8988T (cell line): ENCODE data around the gene AGAP3.

Experiments
- DNase-seq: peaks from one replicate; pipeline ENCODE4 v3.0.0; 2011

Gene AGAP3

GRCh38 chr7:151110236-151110940 is 24.1 kb downstream of the AGAP3 start:
- no peak for DNase-seq

DNA sequence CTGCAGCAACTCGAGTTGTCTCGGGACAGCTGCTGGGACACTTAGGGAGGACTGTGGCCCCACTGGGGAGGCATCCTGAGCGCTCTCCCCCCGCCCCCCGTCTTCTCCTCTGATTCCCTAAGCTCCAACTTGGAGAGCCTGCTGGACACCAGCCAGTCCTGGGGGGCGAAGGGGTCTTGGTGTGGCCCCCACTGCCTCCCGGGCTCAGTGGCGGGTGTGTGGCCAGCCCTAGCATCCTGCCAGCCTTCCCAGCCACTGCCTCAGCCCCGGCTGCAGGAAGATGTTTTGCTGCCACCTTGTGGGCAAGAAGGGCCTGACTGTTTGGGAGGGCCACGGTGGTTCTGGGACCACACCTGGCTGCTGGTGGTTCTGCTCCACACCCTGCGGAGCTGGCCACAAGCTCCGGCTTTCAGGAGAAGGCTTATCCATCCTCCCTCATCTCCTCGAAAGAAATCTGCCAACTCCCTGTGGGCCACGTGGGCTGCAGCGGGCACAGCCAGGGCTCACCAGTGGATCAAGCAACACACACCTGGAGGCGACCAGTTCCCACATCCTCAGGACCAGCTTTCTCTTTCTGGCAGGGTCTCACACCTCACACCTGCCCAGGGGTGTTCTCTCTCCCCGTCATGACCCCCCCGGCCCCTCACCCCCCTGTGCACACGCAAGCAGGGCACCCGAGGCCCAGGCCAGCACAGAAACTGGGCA is 24.8 kb downstream of the AGAP3 start:
- peak; percentile 93 for DNase-seq

DNA sequence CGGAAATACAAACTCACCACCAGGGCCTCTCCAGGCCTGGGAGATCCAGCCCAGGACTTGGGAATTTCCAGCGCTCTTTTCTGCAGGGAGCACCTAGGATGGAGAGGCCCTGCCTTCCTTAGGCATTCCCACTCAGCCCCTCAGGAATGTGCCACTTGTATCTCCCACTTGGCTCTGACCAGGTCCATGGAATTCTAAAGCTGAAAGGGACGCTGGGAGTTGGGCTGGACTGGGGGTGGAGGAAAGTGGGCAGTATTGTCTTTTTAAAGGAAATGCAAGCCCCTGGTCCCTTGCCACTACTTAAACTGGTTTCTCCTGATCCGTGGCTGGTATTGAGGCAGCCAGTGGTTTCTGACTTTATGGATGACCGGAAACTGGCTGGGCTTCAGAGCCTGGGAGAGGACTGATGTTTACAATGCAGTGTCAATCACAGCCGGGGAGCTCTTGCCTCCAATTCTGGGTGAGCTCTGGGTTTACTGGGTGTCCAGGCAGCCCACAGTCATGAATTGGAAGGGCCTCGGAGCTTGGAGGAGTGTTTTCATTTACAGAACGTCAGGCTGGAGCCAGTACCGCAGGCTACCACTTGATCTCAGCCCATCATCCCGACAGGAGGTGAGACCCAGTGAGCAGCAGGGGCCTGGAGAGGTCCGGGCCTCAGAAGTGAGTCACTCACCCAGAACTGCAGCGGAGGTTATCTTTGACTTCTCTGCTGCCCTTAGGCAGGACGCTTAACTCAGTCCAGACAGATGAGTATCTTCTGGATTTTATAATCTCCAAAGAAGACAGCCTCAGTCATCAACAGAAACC is 27.3 kb downstream of the AGAP3 start:
- DNase-seq, result peak; percentile 93

DNA sequence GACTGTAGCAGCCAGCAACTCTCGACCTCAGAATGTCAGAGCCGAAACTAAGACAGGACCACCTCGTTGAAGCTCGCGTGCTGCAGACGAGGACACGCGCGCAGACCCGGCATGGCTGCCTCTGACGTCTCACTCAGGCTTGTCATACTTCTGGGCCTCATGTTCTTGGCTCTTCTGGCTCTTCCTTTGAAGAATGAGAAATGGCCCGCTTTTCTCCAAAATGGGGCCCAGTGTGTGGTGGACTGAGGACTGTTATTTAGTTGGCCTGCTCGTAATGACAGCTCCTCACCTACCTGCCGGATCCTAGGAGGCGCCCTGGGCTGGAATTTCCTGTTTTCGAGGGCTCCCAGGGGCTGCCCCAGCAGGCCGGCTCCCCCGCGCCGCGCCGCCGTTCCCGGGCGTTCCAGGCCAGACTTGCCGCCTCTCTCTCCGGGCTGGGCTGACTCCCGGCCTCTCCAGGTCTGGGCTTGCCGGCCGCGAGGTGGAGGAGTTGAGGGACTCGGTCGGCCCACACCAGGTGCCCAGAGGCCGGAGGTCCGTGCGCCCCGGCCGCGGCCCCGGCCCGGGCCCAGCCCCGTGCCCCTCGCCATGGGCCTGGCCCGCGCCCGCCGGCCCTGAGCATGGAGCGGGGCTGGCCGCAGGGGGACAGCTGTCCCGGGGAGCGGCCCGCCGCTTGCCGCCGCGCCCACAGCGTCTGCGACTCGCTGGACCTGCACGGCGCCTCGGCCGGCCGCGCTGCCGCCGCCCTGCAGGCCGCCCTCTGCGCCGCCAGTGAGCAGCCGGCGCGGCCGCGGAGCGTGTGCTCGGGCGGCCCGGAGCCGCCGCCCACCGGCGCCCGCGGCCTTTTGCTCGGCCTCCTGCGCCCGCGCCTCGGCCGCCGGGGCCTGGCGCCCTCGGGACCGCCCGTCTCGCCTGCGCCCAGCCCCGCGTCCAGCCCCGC is 28.1 kb downstream of the AGAP3 start:
- no peak for DNase-seq

DNA sequence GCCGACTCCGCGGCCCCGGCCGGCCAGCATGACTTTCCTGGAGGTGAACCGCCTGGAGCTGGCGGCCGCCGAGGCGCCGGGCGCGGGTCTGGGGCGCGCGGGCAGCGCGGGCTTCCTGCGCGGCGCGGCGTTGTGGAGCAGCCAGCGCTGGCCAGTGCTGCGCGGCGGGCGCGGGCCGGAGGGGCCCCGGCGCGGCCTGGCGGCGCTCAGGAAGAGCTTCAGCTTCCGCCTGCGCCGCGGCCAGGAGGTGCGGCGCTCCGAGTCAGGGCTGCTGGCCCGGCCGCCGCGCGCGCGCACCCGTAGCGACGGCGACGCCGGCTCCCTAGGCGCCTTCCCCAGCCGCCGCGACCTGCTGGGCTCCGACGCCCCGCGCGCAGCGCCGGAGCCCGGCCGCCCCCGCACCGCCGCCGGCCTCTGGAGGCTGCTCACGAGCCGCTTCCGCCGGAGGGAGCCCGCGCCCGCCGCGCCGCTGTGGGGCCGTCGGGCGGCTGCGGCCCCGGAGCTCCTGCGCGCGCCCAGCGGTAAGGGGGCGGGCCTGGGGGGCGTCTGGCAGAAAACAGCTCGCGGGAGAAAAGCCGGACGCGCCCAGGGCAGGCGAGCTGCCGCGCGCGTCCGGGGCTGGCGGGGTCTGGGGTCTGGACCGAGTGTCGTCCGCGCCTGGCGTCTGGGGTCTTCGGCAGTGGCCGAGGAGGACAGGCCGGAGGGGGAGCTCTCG is 29.0 kb downstream of the AGAP3 start:
- no peak for DNase-seq

DNA sequence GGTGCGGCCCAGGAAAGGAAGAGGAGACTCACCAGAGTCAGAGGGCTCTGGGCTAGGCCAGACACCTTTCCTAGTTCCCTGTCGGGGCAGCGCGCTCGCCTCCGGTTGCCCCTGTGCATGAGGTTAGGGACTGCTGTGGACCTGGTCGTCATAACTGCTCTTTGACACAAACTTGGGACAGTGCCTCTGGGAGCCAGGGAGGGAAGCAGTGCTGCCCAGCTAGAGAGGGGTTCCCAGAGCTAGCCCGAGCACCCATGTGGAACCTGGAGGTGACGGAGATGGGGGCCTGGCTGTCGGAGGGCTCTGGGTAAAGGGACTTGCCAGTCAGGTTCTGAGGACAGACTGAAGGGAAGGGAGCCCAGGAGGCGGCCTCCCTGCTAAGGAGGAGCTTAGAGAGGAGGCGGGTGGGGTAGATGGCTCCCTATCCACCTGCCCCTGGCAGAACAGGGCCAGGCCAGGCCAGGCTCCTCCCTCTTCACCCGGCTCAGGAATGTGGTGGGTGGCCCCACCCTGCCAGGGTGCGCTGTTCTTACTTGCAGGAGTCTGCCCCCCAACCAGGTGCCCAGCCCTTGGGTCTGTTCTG is 29.7 kb downstream of the AGAP3 start:
- peak; percentile 92 for DNase-seq

DNA sequence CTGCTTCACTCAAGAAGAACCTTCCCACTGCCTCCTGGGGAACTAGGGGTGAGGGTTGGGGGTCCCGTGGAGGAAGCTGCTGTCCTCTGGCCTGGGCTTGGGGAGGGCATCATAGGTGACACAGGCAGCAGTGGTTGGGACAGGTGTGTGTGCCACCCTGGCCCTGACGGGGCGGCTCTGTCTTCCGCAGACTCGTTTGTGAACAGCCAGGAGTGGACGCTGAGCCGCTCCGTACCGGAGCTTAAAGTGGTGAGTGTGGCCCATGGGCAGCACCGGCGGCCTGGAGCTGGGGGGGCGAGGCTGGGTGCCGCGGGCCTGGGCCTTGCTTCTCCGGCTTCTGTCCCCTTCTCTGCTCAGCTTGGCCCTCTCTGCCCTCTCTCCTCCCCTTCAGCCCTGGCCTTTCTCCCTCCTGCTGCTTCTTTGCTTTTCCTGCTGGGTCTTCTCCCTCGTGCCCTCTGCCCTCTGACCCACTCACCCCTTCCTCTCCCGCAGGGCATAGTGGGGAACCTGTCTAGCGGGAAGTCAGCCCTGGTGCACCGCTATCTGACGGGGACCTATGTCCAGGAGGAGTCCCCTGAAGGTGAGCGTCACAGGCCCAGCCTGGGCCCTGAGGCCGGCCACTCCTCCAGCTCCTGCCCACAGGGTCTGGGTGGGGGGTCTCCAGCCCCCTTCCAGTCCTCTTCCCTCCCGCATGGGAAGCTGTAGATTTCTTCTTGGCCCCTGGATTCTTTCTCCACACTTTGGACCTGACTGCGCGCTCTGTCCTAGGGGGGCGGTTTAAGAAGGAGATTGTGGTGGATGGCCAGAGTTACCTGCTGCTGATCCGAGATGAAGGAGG is 30.5 kb downstream of the AGAP3 start:
- no peak for DNase-seq

- DNase-seq, result no peak
Measured at GRCh38 chr7:151117565-151117964, 31.3 kb downstream of the AGAP3 start.

- DNase-seq, result no peak
Measured at GRCh38 chr7:151118108-151119054, 32.1 kb downstream of the AGAP3 start.

- DNase-seq, result no peak
Measured at GRCh38 chr7:151119055-151119415, 32.8 kb downstream of the AGAP3 start.

- DNase-seq, result no peak
Measured at GRCh38 chr7:151119902-151120301, 33.6 kb downstream of the AGAP3 start.

GRCh38 chr7:151120896-151121295 is 34.6 kb downstream of the AGAP3 start:
- no peak for DNase-seq

DNA sequence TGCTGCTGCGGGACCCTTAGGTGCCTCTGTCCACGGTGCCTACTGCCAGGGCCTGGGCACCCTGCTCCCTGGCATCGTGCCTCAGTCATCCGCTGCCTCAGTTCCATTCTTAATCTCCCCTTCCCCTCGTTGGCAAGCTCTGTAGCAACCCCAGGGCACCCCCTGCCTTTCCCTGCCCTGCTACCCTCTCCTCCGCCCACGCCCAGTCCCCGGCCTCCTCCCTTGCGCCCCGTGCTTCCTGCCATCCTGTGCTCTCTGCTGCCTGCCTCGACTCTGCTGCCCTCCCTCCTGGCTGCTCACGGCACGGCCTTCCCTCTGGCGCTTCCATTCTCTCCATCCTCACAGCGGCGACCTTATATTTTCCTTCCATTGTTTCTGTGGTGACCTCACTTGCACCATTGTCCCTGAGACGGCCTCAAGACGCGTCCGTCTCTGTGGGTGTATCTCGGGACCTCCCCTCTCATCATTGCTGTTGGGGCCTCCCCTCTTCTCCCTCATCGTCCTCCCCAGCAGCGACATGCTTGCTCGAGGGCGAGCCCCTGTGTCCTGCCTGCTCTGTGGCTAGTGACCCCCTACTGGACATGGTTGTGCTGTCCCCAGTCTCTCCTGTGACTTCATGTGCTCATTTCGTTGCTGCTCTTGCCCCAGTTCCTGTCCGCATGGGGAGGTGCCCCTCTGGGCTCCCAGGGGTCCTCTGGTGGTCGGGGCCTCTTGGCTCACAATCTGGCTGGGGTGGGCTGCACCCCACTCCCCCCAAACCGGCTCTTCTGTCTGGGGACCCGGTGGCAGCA is 35.3 kb downstream of the AGAP3 start:
- DNase-seq, result no peak

DNA sequence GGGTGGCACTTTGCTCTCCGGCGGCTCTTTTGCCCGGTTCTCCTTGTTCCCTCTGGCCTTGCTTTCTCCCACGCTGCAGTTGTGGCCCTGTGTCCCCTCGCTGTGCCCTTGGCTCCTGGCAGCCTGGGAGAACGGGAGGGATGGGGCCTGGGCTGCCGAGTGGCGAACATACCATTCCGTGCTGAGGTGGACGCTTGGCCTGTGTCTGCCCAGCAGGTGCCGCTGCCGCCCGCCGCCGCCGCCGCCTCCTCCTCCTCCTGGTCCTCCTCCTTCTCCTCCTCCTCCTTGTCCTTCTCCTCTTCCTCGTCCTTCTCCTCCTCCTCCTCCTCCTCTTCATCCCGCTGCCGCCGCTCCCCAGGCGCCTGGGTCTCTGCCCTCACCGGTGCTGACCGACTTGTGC is 36.0 kb downstream of the AGAP3 start:
- DNase-seq, result no peak

GRCh38 chr7:151122796-151123157 is 36.5 kb downstream of the AGAP3 start:
- no peak for DNase-seq

DNA sequence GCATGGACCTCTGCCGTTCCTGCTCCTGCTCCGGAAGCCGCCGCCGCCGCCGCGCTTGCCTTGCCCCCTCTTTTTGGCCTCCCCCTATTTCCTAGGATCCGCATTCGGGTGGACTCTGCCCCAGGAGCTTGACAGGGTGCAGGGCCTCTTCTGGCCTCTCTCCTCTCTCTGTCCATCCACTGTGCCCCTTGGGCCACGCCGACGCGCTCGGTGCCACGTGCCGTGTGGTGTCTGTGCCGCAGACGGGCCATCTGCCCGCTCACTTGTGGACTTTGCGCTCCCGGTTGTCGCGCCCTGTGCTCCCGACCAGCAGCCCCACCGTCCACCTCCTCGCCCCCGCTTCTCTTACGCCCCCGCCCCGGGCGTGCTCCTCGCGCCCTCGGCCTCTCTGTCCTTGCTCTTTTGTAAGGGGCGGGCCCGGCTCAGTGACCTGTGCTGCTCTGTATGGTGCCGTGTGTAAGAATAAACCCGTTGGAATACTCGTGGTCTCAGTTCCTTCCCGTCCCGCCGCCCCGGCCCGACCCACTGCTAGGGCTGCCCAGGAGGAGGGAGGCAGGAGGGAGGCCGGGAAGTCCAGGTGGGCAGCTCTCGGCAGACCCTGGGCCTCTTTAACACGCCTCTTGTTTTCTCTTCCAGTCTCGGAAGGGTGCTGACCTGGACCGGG is 37.0 kb downstream of the AGAP3 start:
- no peak for DNase-seq

DNA sequence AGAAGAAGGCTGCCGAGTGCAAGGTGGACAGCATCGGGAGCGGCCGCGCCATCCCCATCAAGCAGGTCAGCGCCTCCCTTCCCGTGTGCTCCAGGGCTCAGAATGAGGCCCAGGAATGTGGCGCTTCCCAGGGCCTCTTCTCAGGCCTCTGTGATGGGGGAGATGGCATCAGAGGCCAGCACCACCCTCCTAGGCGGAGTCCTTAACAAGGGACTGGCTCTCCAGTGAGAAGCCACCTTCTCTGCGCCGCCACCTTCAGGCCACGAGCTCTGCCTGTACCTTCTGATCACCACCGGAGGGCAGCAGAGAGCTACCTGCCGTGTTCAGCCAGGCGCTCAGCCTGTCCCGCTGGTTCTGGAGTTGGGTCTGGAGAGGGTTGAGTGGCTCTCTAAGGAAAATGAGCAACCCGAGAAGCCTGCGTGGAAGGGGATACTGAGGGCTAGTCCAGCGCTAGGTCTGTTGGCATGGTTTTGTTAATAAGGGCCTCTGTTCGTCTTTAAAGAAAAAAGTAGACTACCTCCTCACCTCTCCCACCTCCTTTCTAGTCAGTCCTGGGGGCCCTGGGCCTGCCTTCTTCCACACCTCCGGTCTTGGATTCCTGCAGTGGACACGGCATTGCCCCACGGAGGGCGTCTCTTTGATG is 37.7 kb downstream of the AGAP3 start:
- DNase-seq, result peak; percentile 100

DNA sequence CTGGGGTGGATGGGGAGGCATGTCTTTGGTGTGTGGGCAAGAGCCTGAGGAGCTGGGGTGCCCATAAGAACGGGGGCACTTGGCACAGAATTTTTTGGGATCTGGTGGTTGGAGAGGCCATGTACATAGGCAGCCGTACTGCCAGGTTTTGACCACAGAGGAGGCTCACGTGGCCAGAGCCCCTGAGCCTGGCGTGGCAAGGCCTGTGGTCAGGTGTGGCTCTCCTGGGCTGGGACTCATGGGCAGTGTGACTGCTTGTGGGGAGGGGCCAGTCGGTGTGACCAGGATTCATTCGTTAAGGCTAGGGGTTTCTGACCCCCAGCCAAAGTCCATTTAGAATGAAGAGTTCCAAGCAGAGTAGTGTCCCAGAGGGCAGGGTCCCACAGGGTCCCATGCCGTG is 38.2 kb downstream of the AGAP3 start:
- DNase-seq, result no peak
